Measurements from ENCODE around the gene DHCR24. TPM values are rescaled to one million over a fixed set of nuclear protein-coding genes. Genes with fewer than 3 reads are reported as not detected.

DHCR24 gene
- total RNA-seq, 1 experiment from 2014 or later: 337 TPM

DNA sequence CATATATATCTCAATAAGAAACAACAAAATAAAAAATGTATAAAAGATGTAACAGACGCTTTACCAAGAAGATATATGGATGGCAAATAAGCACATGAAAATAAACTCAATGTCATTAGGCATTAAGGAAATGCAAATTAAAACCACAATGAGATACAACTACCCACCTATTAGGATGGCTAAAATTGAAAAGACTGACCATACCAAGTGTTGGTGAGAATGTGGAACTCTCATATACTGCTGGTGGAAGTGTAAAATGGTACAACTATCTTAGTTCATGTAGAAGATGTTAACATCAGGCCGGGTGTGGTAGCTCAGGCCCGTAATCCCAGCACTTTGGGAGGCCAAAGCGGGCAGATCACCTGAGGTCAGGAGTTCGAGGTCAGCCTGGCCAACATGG lies 43.5 kb downstream of the DHCR24 start (continued):
- TF ChIP-seq, protein P1, sequence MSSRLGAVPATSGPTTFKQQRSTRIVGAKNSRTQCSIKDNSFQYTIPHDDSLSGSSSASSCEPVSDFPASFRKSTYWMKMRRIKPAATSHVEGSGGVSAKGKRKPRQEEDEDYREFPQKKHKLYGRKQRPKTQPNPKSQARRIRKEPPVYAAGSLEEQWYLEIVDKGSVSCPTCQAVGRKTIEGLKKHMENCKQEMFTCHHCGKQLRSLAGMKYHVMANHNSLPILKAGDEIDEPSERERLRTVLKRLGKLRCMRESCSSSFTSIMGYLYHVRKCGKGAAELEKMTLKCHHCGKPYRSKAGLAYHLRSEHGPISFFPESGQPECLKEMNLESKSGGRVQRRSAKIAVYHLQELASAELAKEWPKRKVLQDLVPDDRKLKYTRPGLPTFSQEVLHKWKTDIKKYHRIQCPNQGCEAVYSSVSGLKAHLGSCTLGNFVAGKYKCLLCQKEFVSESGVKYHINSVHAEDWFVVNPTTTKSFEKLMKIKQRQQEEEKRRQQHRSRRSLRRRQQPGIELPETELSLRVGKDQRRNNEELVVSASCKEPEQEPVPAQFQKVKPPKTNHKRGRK (CRISPR knock-in tag; IDR thresholded peaks at IDR 0.05; ENCODE audit: borderline replicate concordance): no peak
- no peak for TF ChIP-seq MLX (CRISPR knock-in tag; IDR thresholded peaks at IDR 0.05)

DNA sequence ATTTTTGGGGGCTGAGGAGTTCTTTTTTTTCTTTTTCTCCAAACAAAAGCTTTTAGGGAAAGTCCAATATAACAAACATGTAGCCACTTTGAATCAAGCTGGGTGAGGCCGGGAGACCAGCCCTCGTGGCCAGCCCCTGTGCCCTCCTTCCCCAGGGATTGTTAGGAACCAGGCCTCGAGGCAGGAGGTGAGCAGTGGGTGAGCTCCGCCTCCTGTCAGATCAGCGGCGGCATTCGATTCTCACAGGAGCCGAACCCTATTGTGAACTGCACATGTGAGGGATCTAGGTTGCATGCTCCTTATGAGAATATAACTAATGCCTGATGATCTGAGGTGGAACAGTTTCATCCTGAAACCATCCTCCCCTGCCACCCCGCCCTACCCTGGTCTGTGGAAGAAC lies 44.0 kb downstream of the DHCR24 start:
- ChIA-PET POLR2A (no interaction called here), CTCF (interaction anchor here (0.9 kb wide), 1 partner anchor 179 kb away, joined by 3 read pairs; no protein-coding TSS in a partner anchor)
- no peaks in the 10 kb centered on the region for H3K9me3 Mint-ChIP-seq
- H3K4me1 Mint-ChIP-seq: no peaks in the 10 kb centered on the region
- H3K27me3 Mint-ChIP-seq (ENCODE audit: low read depth): no peaks in the 10 kb centered on the region; the same call in 1 of the 2 replicates
- H3K4me3 Mint-ChIP-seq: no peak overlapping the region
- no peak overlapping the region for H3K27ac Mint-ChIP-seq
- no peaks in the 10 kb centered on the region for H3K36me3 Mint-ChIP-seq
- ATAC-seq (no peak), DNase-seq (ENCODE audit: low spot score) (no peak)
- TF ChIP-seq PRRX2 (CRISPR knock-in tag; IDR thresholded peaks at IDR 0.05) (no peak), NFYB (CRISPR knock-in tag; conservative IDR thresholded peaks at IDR 0.05; ENCODE audit: low read depth) (no peak), ZNF219 (CRISPR knock-in tag; IDR thresholded peaks at IDR 0.05; ENCODE audit: borderline replicate concordance) (no peak), ZBTB43 (CRISPR knock-in tag; IDR thresholded peaks at IDR 0.05) (no peak), ZMAT4 (CRISPR knock-in tag; IDR thresholded peaks at IDR 0.05) (no peak), ZSCAN18 (CRISPR knock-in tag; IDR thresholded peaks at IDR 0.05) (no peak), GABPB1 (CRISPR knock-in tag; IDR thresholded peaks at IDR 0.05) (no peak), ELF4 (CRISPR knock-in tag; IDR thresholded peaks at IDR 0.05; ENCODE audit: low read depth) (no peak), IRF1 (CRISPR knock-in tag; IDR thresholded peaks at IDR 0.05) (no peak), ZNF425 (CRISPR knock-in tag; conservative IDR thresholded peaks at IDR 0.05) (no peak), ATF1 (CRISPR knock-in tag; IDR thresholded peaks at IDR 0.05) (no peak), JAZF1 (CRISPR knock-in tag; IDR thresholded peaks at IDR 0.05) (no peak), ESRRA (CRISPR knock-in tag; IDR thresholded peaks at IDR 0.05; ENCODE audit: borderline replicate concordance) (no peak), ZNF396 (CRISPR knock-in tag; IDR thresholded peaks at IDR 0.05; ENCODE audit: borderline replicate concordance) (no peak)
- TF ChIP-seq, protein P2, sequence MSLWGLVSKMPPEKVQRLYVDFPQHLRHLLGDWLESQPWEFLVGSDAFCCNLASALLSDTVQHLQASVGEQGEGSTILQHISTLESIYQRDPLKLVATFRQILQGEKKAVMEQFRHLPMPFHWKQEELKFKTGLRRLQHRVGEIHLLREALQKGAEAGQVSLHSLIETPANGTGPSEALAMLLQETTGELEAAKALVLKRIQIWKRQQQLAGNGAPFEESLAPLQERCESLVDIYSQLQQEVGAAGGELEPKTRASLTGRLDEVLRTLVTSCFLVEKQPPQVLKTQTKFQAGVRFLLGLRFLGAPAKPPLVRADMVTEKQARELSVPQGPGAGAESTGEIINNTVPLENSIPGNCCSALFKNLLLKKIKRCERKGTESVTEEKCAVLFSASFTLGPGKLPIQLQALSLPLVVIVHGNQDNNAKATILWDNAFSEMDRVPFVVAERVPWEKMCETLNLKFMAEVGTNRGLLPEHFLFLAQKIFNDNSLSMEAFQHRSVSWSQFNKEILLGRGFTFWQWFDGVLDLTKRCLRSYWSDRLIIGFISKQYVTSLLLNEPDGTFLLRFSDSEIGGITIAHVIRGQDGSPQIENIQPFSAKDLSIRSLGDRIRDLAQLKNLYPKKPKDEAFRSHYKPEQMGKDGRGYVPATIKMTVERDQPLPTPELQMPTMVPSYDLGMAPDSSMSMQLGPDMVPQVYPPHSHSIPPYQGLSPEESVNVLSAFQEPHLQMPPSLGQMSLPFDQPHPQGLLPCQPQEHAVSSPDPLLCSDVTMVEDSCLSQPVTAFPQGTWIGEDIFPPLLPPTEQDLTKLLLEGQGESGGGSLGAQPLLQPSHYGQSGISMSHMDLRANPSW (CRISPR knock-in tag; conservative IDR thresholded peaks at IDR 0.05; ENCODE audit: low read depth): no peak
- TF ChIP-seq, protein P3, sequence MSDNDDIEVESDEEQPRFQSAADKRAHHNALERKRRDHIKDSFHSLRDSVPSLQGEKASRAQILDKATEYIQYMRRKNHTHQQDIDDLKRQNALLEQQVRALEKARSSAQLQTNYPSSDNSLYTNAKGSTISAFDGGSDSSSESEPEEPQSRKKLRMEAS (CRISPR knock-in tag; IDR thresholded peaks at IDR 0.05): no peak
- TF ChIP-seq, protein P4, sequence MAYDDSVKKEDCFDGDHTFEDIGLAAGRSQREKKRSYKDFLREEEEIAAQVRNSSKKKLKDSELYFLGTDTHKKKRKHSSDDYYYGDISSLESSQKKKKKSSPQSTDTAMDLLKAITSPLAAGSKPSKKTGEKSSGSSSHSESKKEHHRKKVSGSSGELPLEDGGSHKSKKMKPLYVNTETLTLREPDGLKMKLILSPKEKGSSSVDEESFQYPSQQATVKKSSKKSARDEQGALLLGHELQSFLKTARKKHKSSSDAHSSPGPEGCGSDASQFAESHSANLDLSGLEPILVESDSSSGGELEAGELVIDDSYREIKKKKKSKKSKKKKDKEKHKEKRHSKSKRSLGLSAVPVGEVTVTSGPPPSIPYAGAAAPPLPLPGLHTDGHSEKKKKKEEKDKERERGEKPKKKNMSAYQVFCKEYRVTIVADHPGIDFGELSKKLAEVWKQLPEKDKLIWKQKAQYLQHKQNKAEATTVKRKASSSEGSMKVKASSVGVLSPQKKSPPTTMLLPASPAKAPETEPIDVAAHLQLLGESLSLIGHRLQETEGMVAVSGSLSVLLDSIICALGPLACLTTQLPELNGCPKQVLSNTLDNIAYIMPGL (CRISPR knock-in tag; IDR thresholded peaks at IDR 0.05): no peak
